ENCODE measurements around the gene SLC4A1. TPM values are rescaled to one million over a fixed set of nuclear protein-coding genes. Genes with fewer than 3 reads are reported as not detected.

SLC4A1 gene
- total RNA-seq, 1 donor from 2014 or later: 0.13 TPM

GRCh38 chr17:44253006-44253405 lies 14.9 kb downstream of the SLC4A1 start:
- intact Hi-C loops (cut with micrococcal nuclease): no loop called here
- no peak for DNase-seq

GRCh38 chr17:44251062-44251461 lies 16.9 kb downstream of the SLC4A1 start:
- Mint-ChIP-seq H3K9me3 (no peaks in the 10 kb centered on the region), H3K4me3 (no peak overlapping the region), H3K27ac (no peak overlapping the region), H3K4me1 (peaks cover 25% of the 10 kb centered on the region), H3K36me3 (ENCODE audit: low read depth) (no peaks in the 10 kb centered on the region), H3K27me3 (peaks cover 9% of the 10 kb centered on the region)
- DNase-seq (no peak), ATAC-seq (ENCODE audit: low read depth) (no peak)
- no peak for TF ChIP-seq CTCF (IDR thresholded peaks at IDR 0.05)
- intact Hi-C loops (cut with micrococcal nuclease): no loop called here
- ChIA-PET POLR2A (no interaction called here), CTCF (no interaction called here)

More at GRCh38 chr17:44253006-44253405, 14.9 kb downstream of the SLC4A1 start:
- Mint-ChIP-seq H3K27ac (no peak overlapping the region), H3K27me3 (peaks cover 9% of the 10 kb centered on the region), H3K4me3 (no peak overlapping the region), H3K36me3 (ENCODE audit: low read depth) (no peaks in the 10 kb centered on the region), H3K4me1 (peaks cover 10% of the 10 kb centered on the region), H3K9me3 (no peaks in the 10 kb centered on the region)
- ChIA-PET CTCF (no interaction called here), POLR2A (no interaction called here)
- TF ChIP-seq CTCF (IDR thresholded peaks at IDR 0.05): no peak
- no peak for ATAC-seq (ENCODE audit: low read depth)

GRCh38 chr17:44249501-44250246 lies 18.3 kb downstream of the SLC4A1 start:
- DNase-seq (no peak), ATAC-seq (ENCODE audit: low read depth) (no peak)
- H3K4me3 Mint-ChIP-seq: no peak overlapping the region
- H3K9me3 Mint-ChIP-seq: no peaks in the 10 kb centered on the region
- ChIA-PET CTCF (no interaction called here), POLR2A (no interaction called here)
- peaks cover 35% of the 10 kb centered on the region for H3K4me1 Mint-ChIP-seq
- TF ChIP-seq CTCF (IDR thresholded peaks at IDR 0.05): no peak
- intact Hi-C loops (cut with micrococcal nuclease): no loop called here
- H3K27ac Mint-ChIP-seq: no peak overlapping the region
- no peaks in the 10 kb centered on the region for H3K36me3 Mint-ChIP-seq (ENCODE audit: low read depth)
- peaks cover 3% of the 10 kb centered on the region for H3K27me3 Mint-ChIP-seq

GRCh38 chr17:44247876-44248736 lies 19.8 kb downstream of the SLC4A1 start:
- POLR2A ChIA-PET: interaction anchor here (4.0 kb wide), 1 partner anchor 27 kb away, joined by 30 read pairs; no protein-coding TSS in a partner anchor
- no peaks in the 10 kb centered on the region for H3K36me3 Mint-ChIP-seq (ENCODE audit: low read depth)
- no peaks in the 10 kb centered on the region for H3K27me3 Mint-ChIP-seq
- H3K9me3 Mint-ChIP-seq: no peaks in the 10 kb centered on the region
- DNase-seq: no peak
- no peak for ATAC-seq (ENCODE audit: low read depth)
- TF ChIP-seq CTCF (IDR thresholded peaks at IDR 0.05): no peak
- H3K4me1 Mint-ChIP-seq: peaks cover 37% of the 10 kb centered on the region
- CTCF ChIA-PET: no interaction called here
- H3K4me3 Mint-ChIP-seq: no peak overlapping the region
- no peak overlapping the region for H3K27ac Mint-ChIP-seq
- intact Hi-C loops (cut with micrococcal nuclease): no loop called here

GRCh38 chr17:44247440-44247841 lies 20.5 kb downstream of the SLC4A1 start:
- no peak overlapping the region for H3K4me3 Mint-ChIP-seq
- POLR2A ChIA-PET: interaction anchor here (1.5 to 4.0 kb wide), 2 partner anchors 26 to 28 kb away, joined by 6 to 30 read pairs; partner anchors contain the start of gene UBTF
- CTCF ChIA-PET: no interaction called here
- DNase-seq (no peak), ATAC-seq (ENCODE audit: low read depth) (no peak)
- no peak overlapping the region for H3K27ac Mint-ChIP-seq
- intact Hi-C loops (cut with micrococcal nuclease): no loop called here
- H3K4me1 Mint-ChIP-seq: peaks cover 41% of the 10 kb centered on the region
- H3K27me3 Mint-ChIP-seq: no peaks in the 10 kb centered on the region
- H3K9me3 Mint-ChIP-seq: no peaks in the 10 kb centered on the region
- H3K36me3 Mint-ChIP-seq (ENCODE audit: low read depth): no peaks in the 10 kb centered on the region
- no peak for TF ChIP-seq CTCF (IDR thresholded peaks at IDR 0.05)

Data from activated B cell treated with CpG ODN at 0.5 μM for 24 hours (primary cell).